ENCODE measurements around the gene FRMD6.

Gene FRMD6

DNA sequence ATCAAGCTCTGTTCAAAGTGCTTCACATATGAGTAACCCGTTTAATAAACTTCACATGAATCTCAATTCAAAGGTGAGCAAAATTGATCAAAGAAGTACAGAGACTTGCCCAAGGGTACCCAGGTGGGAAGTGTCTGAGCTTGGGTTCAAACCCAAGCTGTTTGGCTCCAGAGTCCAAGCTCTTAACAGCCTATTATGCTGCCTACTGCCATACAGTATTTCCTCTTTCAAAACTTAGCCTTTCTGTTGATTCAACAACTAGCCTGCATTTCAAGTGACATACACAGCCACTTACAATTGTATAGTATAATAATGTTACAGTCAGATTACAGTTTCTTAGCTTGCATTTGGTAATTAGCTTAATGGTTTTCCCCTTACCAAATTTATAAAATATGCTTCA is 29.7 kb downstream of the FRMD6 start:
- DNase-seq = no peak
- no peak overlapping the region for H2AFZ ChIP-seq (ENCODE audit: low read depth, low read length)
- H3K27ac ChIP-seq (ENCODE audit: low read length) = no peak overlapping the region
- H3K4me2 ChIP-seq (ENCODE audit: insufficient read depth, low read length) = no peak overlapping the region
- H3K4me3 ChIP-seq (ENCODE audit: low read depth in 1 of 2, low read length in 2 of 2) = no peak overlapping the region
- H3K27me3 ChIP-seq (ENCODE audit: insufficient read depth, low read length, poor library complexity) = no peaks in the 10 kb centered on the region
- no peak overlapping the region for H3K9ac ChIP-seq (ENCODE audit: low read depth, low read length)
- no peaks in the 10 kb centered on the region for H3K4me1 ChIP-seq (ENCODE audit: insufficient read depth, low read length)
- no peak for ATAC-seq (ENCODE audit: insufficient read depth, low read depth)
- H3K9me3 ChIP-seq (ENCODE audit: insufficient read depth, low read length, severe bottlenecking) = no peaks in the 10 kb centered on the region
- H3K36me3 ChIP-seq (ENCODE audit: insufficient read depth, low read length) = 0 out of 2 replicates have a peak, but pooled peaks cover 3% of the 10 kb centered on the region
- peaks cover 3% of the 10 kb centered on the region for H4K20me1 ChIP-seq (ENCODE audit: insufficient read depth, low read length)
- peaks cover 81% of the 10 kb centered on the region for H3K79me2 ChIP-seq (ENCODE audit: insufficient read depth, low read length)
- TF ChIP-seq EZH2 (IDR thresholded peaks at IDR 0.05; ENCODE audit: borderline replicate concordance, low read depth, low read length, severe bottlenecking) = no peak
- TF ChIP-seq CTCF (IDR thresholded peaks at IDR 0.05; ENCODE audit: borderline replicate concordance, extremely low read depth, low read length, poor library complexity, severe bottlenecking) = no peak

DNA sequence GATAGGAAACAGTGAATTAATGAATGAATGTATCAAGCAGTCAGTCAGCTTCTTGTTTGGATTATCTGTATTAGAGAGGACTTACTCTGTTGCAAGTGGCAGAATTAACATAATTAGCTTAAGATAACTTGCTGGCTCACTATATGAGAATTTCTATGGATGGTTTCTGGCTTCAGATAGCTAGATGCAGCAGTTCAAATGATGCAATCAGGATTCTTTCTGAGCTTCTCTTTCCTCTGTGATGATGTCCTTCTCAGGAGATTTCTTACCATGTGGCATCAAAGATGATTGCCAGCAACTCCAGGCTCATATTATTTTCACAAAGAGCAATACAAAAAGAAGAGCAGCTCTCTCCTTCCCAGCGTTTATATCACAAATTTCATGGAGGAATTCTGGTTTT is 30.7 kb downstream of the FRMD6 start:
- H4K20me1 ChIP-seq (ENCODE audit: insufficient read depth, low read length) = peaks cover 3% of the 10 kb centered on the region
- H3K4me1 ChIP-seq (ENCODE audit: insufficient read depth, low read length) = no peaks in the 10 kb centered on the region
- H3K27ac ChIP-seq (ENCODE audit: low read length) = no peak overlapping the region
- TF ChIP-seq CTCF (IDR thresholded peaks at IDR 0.05; ENCODE audit: borderline replicate concordance, extremely low read depth, low read length, poor library complexity, severe bottlenecking) (no peak), EZH2 (IDR thresholded peaks at IDR 0.05; ENCODE audit: borderline replicate concordance, low read depth, low read length, severe bottlenecking) (no peak)
- DNase-seq = no peak
- no peak overlapping the region for H2AFZ ChIP-seq (ENCODE audit: low read depth, low read length)
- no peak for ATAC-seq (ENCODE audit: insufficient read depth, low read depth)
- H3K79me2 ChIP-seq (ENCODE audit: insufficient read depth, low read length) = peaks cover 75% of the 10 kb centered on the region
- no peak overlapping the region for H3K4me2 ChIP-seq (ENCODE audit: insufficient read depth, low read length)
- H3K9me3 ChIP-seq (ENCODE audit: insufficient read depth, low read length, severe bottlenecking) = no peaks in the 10 kb centered on the region
- 0 out of 2 replicates have a peak, but pooled peaks cover 3% of the 10 kb centered on the region for H3K36me3 ChIP-seq (ENCODE audit: insufficient read depth, low read length)
- H3K9ac ChIP-seq (ENCODE audit: low read depth, low read length) = no peak overlapping the region
- H3K27me3 ChIP-seq (ENCODE audit: insufficient read depth, low read length, poor library complexity) = no peaks in the 10 kb centered on the region
- H3K4me3 ChIP-seq (ENCODE audit: low read depth in 1 of 2, low read length in 2 of 2) = no peak overlapping the region

- Histone ChIP-seq H3K27me3 (ENCODE audit: insufficient read depth, low read length, poor library complexity) (no peaks in the 10 kb centered on the region), H3K9me3 (ENCODE audit: insufficient read depth, low read length, severe bottlenecking) (no peaks in the 10 kb centered on the region), H3K4me1 (ENCODE audit: insufficient read depth, low read length) (no peaks in the 10 kb centered on the region), H2AFZ (ENCODE audit: low read depth, low read length) (no peak overlapping the region), H3K4me3 (ENCODE audit: low read depth in 1 of 2, low read length in 2 of 2) (no peak overlapping the region), H3K36me3 (ENCODE audit: insufficient read depth, low read length) (0 out of 2 replicates have a peak, but pooled peaks cover 6% of the 10 kb centered on the region), H4K20me1 (ENCODE audit: insufficient read depth, low read length) (peaks cover 6% of the 10 kb centered on the region), H3K27ac (ENCODE audit: low read length) (no peak overlapping the region), H3K9ac (ENCODE audit: low read depth, low read length) (no peak overlapping the region), H3K4me2 (ENCODE audit: insufficient read depth, low read length) (no peak overlapping the region), H3K79me2 (ENCODE audit: insufficient read depth, low read length) (peaks cover 75% of the 10 kb centered on the region)
- ATAC-seq (ENCODE audit: insufficient read depth, low read depth) (no peak), DNase-seq (no peak)
- TF ChIP-seq CTCF (IDR thresholded peaks at IDR 0.05; ENCODE audit: borderline replicate concordance, extremely low read depth, low read length, poor library complexity, severe bottlenecking) = no peak
- TF ChIP-seq EZH2 (IDR thresholded peaks at IDR 0.05; ENCODE audit: borderline replicate concordance, low read depth, low read length, severe bottlenecking) = no peak
Measured at GRCh38 chr14:51684760-51685159, 33.0 kb downstream of the FRMD6 start.

DNA sequence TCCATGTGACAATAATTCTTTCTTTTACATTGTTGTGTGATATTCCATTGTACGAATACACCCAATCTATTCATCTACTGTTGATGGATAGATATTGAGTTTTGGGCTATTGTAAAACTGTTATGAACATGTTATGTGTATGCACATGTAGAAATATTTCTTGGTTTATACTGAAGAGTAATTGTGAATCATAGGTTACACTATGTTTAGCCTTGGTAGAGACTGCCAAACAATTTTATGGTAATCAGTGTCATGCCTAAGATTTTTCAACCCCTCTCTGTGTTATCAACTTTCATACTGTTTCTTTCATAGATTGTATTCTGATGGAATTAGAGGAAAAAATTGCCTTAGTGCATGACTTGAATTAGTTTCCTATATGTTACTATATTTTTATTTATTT is 39.5 kb downstream of the FRMD6 start:
- Histone ChIP-seq H3K4me2 (ENCODE audit: insufficient read depth, low read length) (no peak overlapping the region), H3K9me3 (ENCODE audit: insufficient read depth, low read length, severe bottlenecking) (no peaks in the 10 kb centered on the region), H3K27me3 (ENCODE audit: insufficient read depth, low read length, poor library complexity) (no peaks in the 10 kb centered on the region), H3K27ac (ENCODE audit: low read length) (no peak overlapping the region), H3K4me3 (ENCODE audit: low read depth in 1 of 2, low read length in 2 of 2) (no peak overlapping the region), H3K36me3 (ENCODE audit: insufficient read depth, low read length) (peaks cover 33% of the 10 kb centered on the region), H2AFZ (ENCODE audit: low read depth, low read length) (no peak overlapping the region), H3K4me1 (ENCODE audit: insufficient read depth, low read length) (no peaks in the 10 kb centered on the region), H3K9ac (ENCODE audit: low read depth, low read length) (no peak overlapping the region), H3K79me2 (ENCODE audit: insufficient read depth, low read length) (peaks cover 32% of the 10 kb centered on the region), H4K20me1 (ENCODE audit: insufficient read depth, low read length) (0 out of 2 replicates have a peak, but pooled peaks cover 2% of the 10 kb centered on the region)
- TF ChIP-seq CTCF (IDR thresholded peaks at IDR 0.05; ENCODE audit: borderline replicate concordance, extremely low read depth, low read length, poor library complexity, severe bottlenecking) (no peak), EZH2 (IDR thresholded peaks at IDR 0.05; ENCODE audit: borderline replicate concordance, low read depth, low read length, severe bottlenecking) (no peak)
- DNase-seq (no peak), ATAC-seq (ENCODE audit: insufficient read depth, low read depth) (no peak)

All from DND-41 (cell line).